D721Med (cell line): ENCODE data around the gene OVCH2.

Experiments
- DNase-seq: peaks from one replicate; pipeline ENCODE4 v3.0.0; 2011; ENCODE audit warnings: low spot score; ENCODE audit not compliant: insufficient read length
- FAIRE-seq: peaks from 2 replicates; lab custom pipeline; 2011; peaks lifted over from hg19 to GRCh38; lab: Jason Lieb, UNC
- CTCF ChIP-seq: IDR thresholded peaks from 2 replicates; pipeline ENCODE4 v1.5.1; 2012; ENCODE audit warnings: mild to moderate bottlenecking, control low read depth; ENCODE audit not compliant: insufficient read depth; ENCODE audit errors: missing control alignments

Gene OVCH2

GRCh38 chr11:7691759-7692350, 14.4 kb downstream of the OVCH2 start:
- DNase-seq (no peak), FAIRE-seq (no peak)
- no peak for TF ChIP-seq CTCF

- FAIRE-seq (no peak), DNase-seq (no peak)
- TF ChIP-seq CTCF = no peak
Observed at GRCh38 chr11:7690648-7691047, 15.6 kb downstream of the OVCH2 start.

DNA sequence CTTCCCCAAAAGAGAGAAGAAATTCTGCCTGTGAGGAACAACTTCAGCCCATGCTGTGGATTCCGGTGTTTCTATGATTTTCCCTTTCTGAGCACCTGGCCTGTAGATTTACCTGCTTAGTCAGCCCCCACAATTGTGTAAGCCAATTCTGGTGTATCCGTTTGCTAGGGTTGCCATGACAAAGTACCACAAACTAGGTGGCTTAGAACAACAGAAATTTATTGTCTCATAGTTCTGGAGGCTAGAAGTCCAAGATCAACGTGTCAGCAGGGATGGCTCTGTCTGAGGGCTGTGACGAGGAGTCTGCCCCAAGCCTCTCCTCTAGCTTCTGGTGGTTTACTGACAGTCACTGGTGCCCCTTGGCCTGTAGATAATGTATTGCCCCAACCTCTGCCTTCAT, 17.0 kb downstream of the OVCH2 start:
- no peak for TF ChIP-seq CTCF
- FAIRE-seq (no peak), DNase-seq (no peak)

DNA sequence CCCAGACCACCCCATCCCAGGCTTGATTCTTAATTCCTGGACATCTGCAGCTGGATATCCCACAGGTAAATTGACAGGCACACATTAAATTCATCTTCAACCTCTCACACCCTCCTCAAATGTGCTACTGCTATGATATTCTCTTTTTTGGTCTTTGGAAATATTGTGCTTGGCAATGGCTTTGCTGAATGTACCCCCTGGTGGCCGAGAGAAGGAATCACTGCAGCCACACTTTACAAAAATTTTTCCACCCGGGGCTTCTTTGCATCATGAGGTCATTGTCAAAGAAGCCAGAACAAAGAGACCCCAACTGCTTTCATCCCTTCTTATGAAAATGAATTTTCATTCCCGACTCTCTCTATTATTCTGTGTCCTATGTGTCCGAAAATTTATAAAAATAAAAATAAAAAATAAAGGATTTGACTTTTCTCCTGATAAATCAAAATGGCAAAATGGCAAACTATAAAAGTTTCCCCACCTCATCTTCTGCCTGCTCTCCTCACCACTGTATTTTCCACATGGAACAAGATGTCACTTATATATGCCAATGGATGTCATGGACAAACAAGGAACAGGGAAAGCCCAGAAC, 17.9 kb downstream of the OVCH2 start:
- FAIRE-seq (no peak), DNase-seq (no peak)
- peak; percentile 49 for TF ChIP-seq CTCF

DNA sequence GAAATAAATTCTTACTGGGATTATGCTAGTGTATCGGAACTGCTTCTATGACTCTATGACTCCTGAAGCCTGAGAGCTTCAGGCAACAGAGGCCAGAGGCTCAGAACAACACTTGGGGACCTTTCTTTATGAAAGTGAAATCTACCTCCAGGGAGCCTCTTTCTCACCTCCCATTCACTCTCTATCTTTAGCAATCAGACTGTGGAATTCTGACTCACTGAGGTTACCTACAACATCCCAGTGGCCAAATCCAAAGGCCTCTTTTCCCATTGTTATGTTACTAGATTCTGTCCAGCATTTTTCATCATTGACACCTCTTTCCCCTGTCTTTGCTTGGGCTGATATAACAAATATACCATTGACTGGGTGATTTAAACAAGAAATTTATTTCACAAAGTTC, 18.9 kb downstream of the OVCH2 start:
- DNase-seq = no peak
- TF ChIP-seq CTCF = no peak
- no peak for FAIRE-seq

DNA sequence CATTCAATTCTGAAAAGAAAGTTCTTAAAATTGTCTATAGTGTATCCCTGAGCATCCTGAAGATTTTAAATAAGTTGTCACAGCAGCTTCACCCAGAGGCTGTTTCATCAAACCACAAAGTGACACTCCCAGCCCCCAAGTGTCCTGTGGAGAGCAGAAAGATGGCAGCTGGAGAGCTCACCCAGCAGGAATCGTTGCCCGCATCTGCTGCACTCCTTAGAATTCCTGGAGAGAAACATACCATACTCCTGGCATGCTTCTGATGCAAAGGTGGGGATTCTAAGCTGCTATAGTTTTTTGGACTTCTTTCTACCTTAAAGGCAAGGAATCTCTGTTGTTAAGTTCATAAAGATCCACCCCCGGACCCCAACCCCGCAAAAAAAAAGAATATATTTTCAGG, 19.5 kb downstream of the OVCH2 start:
- no peak for DNase-seq
- no peak for TF ChIP-seq CTCF
- no peak for FAIRE-seq

- FAIRE-seq = no peak
- TF ChIP-seq CTCF = no peak
- DNase-seq = no peak
Observed at GRCh38 chr11:7683571-7683970, 22.7 kb downstream of the OVCH2 start.
